Endometrium (tissue), 2 donors: ENCODE data around the gene DNER.
"Not testable (repeated sequence)": the region's sequence is repeated elsewhere in the genome, so short reads cannot be mapped to it uniquely, and the experiment has no call there.

Experiments
- FAIRE-seq: peaks from 2 replicates; lab custom pipeline; 2012; peaks lifted over from hg19 to GRCh38; lab: Jason Lieb, UNC
- donor health status: control.
- donor health status: control.

Gene DNER

GRCh38 chr2:229714080-229714735, at the start of gene DNER:
TSS of gene DNER (minus strand) at chr2:229714555. CDS start at chr2:229714423, 132 bp downstream.
- no peak for FAIRE-seq

- FAIRE-seq: no peak
These were observed 47.3 kb upstream of the DNER start for GRCh38 chr2:229761663-229762062.

- FAIRE-seq: not testable (repeated sequence)
These were observed 43.1 kb upstream of the DNER start for GRCh38 chr2:229757462-229757861.

- FAIRE-seq: no peak
These were observed 38.8 kb upstream of the DNER start for GRCh38 chr2:229752970-229753729.

- FAIRE-seq: no peak
These were observed 35.4 kb upstream of the DNER start for GRCh38 chr2:229749779-229750178.

- no peak for FAIRE-seq
These were observed 34.6 kb upstream of the DNER start for GRCh38 chr2:229748950-229749349.

- FAIRE-seq: not testable (repeated sequence)
These were observed 28.3 kb upstream of the DNER start for GRCh38 chr2:229742691-229743090.

- FAIRE-seq: no peak
These were observed 25.9 kb upstream of the DNER start for GRCh38 chr2:229740279-229740678.

- no peak for FAIRE-seq
These were observed 23.8 kb upstream of the DNER start for GRCh38 chr2:229738024-229738625.

GRCh38 chr2:229734410-229734809, 20.1 kb upstream of the DNER start:
- no peak for FAIRE-seq

GRCh38 chr2:229733611-229734245, 19.4 kb upstream of the DNER start:
- FAIRE-seq: no peak

- no peak for FAIRE-seq
These were observed 18.5 kb upstream of the DNER start for GRCh38 chr2:229732897-229733296.

GRCh38 chr2:229731916-229732315, 17.6 kb upstream of the DNER start:
- no peak for FAIRE-seq

- no peak for FAIRE-seq
These were observed 17.0 kb upstream of the DNER start for GRCh38 chr2:229731363-229731762.

- no peak for FAIRE-seq
These were observed 14.0 kb upstream of the DNER start for GRCh38 chr2:229728370-229728769.

GRCh38 chr2:229726643-229727042, 12.3 kb upstream of the DNER start:
- FAIRE-seq: no peak

- FAIRE-seq: no peak
These were observed 11.6 kb upstream of the DNER start for GRCh38 chr2:229725716-229726574.

- not testable (repeated sequence) for FAIRE-seq
These were observed 8.8 kb upstream of the DNER start for GRCh38 chr2:229723192-229723591.

GRCh38 chr2:229719926-229720647, 5.7 kb upstream of the DNER start:
- FAIRE-seq: no peak

- FAIRE-seq: no peak
These were observed 3.7 kb upstream of the DNER start for GRCh38 chr2:229718057-229718456.

- no peak for FAIRE-seq
These were observed 1.6 kb upstream of the DNER start for GRCh38 chr2:229715895-229716507.
